Uterus (tissue), 4 donors: ENCODE results near the gene NT5C3A. TPM values are rescaled to one million over a fixed set of nuclear protein-coding genes. Genes with fewer than 3 reads are reported as not detected.

Source experiments
- DNase-seq, 2 donors: peaks; one replicate each; pipeline ENCODE4 v3.0.0-alpha.2; 2019 to 2020
- H3K27ac ChIP-seq, 2 donors: fragments of 200-600 bp; sonication (generic); 1 replicate in 1 of 2; 2 replicates in 1 of 2; pipeline ENCODE4 v1.5.1; 2016 to 2018
- H3K27me3 ChIP-seq, 2 donors: fragments of 200-600 bp; sonication (generic); one replicate each; pipeline ENCODE4 v1.5.1; 2018 to 2019; ENCODE audit warnings: control low read depth in 1 of 2
- H3K36me3 ChIP-seq, 2 donors: fragments of 200-600 bp; sonication (generic); one replicate each; pipeline ENCODE4 v1.5.1; 2019; ENCODE audit warnings: control low read depth in 1 of 2
- H3K4me1 ChIP-seq, 2 donors: fragments of 200-600 bp; sonication (generic); one replicate each; pipeline ENCODE4 v1.5.1; 2018 to 2019; ENCODE audit warnings: control low read depth in 1 of 2
- H3K4me3 ChIP-seq, 2 donors: fragments of 200-600 bp; sonication (generic); 1 replicate in 1 of 2; 2 replicates in 1 of 2; pipeline ENCODE4 v1.5.1; 2018 to 2019; ENCODE audit warnings: mild to moderate bottlenecking in 1 of 2
- H3K9me3 ChIP-seq, 2 donors: fragments of 200-600 bp; sonication (generic); one replicate each; pipeline ENCODE4 v1.5.1; 2019; ENCODE audit warnings: control low read depth in 1 of 2
- CTCF ChIP-seq, 4 experiments: fragments of 200-600 bp in 2 of 4; fragments of 450-650 bp in 2 of 4; sonication (generic) in 2 of 4; IDR thresholded peaks; one replicate each; pipeline ENCODE4 v1.5.1; 2016 to 2019; ENCODE audit warnings: antibody characterized with exemption in 4 of 4, mild to moderate bottlenecking in 2 of 4, moderate library complexity in 1 of 4
- POLR2A ChIP-seq, 2 donors: fragments of 450-650 bp; IDR thresholded peaks; one replicate each; pipeline ENCODE4 v1.6.1; 2016; ENCODE audit warnings: antibody characterized with exemption in 2 of 2, mild to moderate bottlenecking in 1 of 2, moderate library complexity in 1 of 2
- intact Hi-C: fragments of 100-400 bp; cut with DNase I; formaldehyde crosslinking; loops from one replicate; pipeline ENCODE4 v1.15.1; 2023; ENCODE audit warnings: low total_unique reads
- total RNA-seq, 4 donors: library from RNA; depleted of rRNA in 3 of 4; stranded (reverse); fragments of >200 nt in 3 of 4; gene quantifications; one replicate each; pipeline versions ENCODE4 v1.1.0 to v1.2.4, GENCODE V29; 2014 to 2023
- donor health status: DM: yes; HTN: yes; CAD: no.

NT5C3A gene
- total RNA-seq, 4 donors from 2014 or later, result 21.3 to 50.2 (median 42.1) TPM

- no peaks in the 10 kb centered on the region for H3K9me3 ChIP-seq
- DNase-seq, result no peak
- H3K4me1 ChIP-seq, result no peaks in the 10 kb centered on the region
- H3K27me3 ChIP-seq, result no peaks in the 10 kb centered on the region
- peak overlapping the region in 1 of 2 donors; percentile 93 for H3K27ac ChIP-seq
- intact Hi-C loops, result no loop called here
- TF ChIP-seq CTCF (IDR thresholded peaks at IDR 0.05), result no peak
- TF ChIP-seq POLR2A (IDR thresholded peaks at IDR 0.05), result no peak
- no peaks in the 10 kb centered on the region for H3K36me3 ChIP-seq
- no peak overlapping the region for H3K4me3 ChIP-seq
These were observed 20.7 kb downstream of the NT5C3A start for GRCh38 chr7:33041631-33042428.

- DNase-seq, result no peak
- TF ChIP-seq POLR2A (IDR thresholded peaks at IDR 0.05), result no peak
- no peak for TF ChIP-seq CTCF (IDR thresholded peaks at IDR 0.05)
- intact Hi-C loops, result no loop called here
- Histone ChIP-seq H3K4me3 (no peak overlapping the region), H3K4me1 (no peaks in the 10 kb centered on the region), H3K36me3 (no peaks in the 10 kb centered on the region), H3K27ac (peak overlapping the region; percentile 45 to 93), H3K9me3 (no peaks in the 10 kb centered on the region), H3K27me3 (no peaks in the 10 kb centered on the region)
These were observed 21.6 kb downstream of the NT5C3A start for GRCh38 chr7:33040803-33041516.

GRCh38 chr7:33039903-33040292 is 22.7 kb downstream of the NT5C3A start:
- Histone ChIP-seq H3K4me3 (peak overlapping the region; percentile 28 to 38), H3K9me3 (no peaks in the 10 kb centered on the region), H3K27ac (peak overlapping the region; percentile 45 to 93), H3K27me3 (no peaks in the 10 kb centered on the region), H3K36me3 (no peaks in the 10 kb centered on the region), H3K4me1 (no peaks in the 10 kb centered on the region)
- DNase-seq, result no peak
- intact Hi-C loops, result no loop called here
- TF ChIP-seq POLR2A (IDR thresholded peaks at IDR 0.05), result no peak
- TF ChIP-seq CTCF (IDR thresholded peaks at IDR 0.05), result no peak

- H3K27ac ChIP-seq, result peak overlapping the region; percentile 45 to 93
- peaks cover 0 to 4% of the 10 kb centered on the region in 2 donors for H3K4me1 ChIP-seq
- TF ChIP-seq POLR2A (IDR thresholded peaks at IDR 0.05), result no peak
- no peak for TF ChIP-seq CTCF (IDR thresholded peaks at IDR 0.05)
- intact Hi-C loops, result no loop called here
- H3K9me3 ChIP-seq, result no peaks in the 10 kb centered on the region
- no peaks in the 10 kb centered on the region for H3K27me3 ChIP-seq
- peak overlapping the region; percentile 28 to 38 for H3K4me3 ChIP-seq
- DNase-seq, result no peak
- H3K36me3 ChIP-seq, result no peaks in the 10 kb centered on the region
These were observed 23.2 kb downstream of the NT5C3A start for GRCh38 chr7:33039257-33039902.
